Loucy (cell line): Measurements from ENCODE around the gene DPRX.

Source experiments
- EZH2phosphoT487 ChIP-seq: fragments of 200-600 bp; IDR thresholded peaks from 2 replicates; pipeline ENCODE4 v1.6.1; 2018; ENCODE audit warnings: antibody characterized with exemption, mild to moderate bottlenecking, moderate library complexity, borderline replicate concordance
- TF ChIP-seq, protein P1 (sequence below): fragments of 200-600 bp; sonication (generic); conservative IDR thresholded peaks from 2 replicates; pipeline ENCODE4 v1.5.1; 2014; ENCODE audit warnings: mild to moderate bottlenecking, antibody characterized with exemption, low read length

DNA sequence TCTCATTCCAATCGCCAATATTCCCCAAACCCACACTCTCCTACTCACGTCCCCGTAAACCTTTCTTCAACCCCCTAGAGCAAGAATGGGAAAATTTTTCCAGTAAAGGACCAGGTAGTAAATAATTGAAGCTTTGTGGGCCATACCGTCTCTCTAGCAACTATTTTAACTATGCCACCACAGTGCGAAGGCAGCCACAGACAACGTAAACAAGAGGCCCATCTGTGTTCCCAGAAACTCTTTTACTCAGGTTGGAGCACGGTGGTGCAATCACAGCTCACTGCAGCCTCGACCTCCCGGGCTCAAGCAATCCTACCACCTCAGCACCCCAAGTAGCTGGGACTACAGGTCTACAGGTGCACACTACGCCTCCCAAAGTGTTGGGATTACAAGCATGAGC is 3.0 kb downstream of the DPRX start:
- TF ChIP-seq, protein P1, sequence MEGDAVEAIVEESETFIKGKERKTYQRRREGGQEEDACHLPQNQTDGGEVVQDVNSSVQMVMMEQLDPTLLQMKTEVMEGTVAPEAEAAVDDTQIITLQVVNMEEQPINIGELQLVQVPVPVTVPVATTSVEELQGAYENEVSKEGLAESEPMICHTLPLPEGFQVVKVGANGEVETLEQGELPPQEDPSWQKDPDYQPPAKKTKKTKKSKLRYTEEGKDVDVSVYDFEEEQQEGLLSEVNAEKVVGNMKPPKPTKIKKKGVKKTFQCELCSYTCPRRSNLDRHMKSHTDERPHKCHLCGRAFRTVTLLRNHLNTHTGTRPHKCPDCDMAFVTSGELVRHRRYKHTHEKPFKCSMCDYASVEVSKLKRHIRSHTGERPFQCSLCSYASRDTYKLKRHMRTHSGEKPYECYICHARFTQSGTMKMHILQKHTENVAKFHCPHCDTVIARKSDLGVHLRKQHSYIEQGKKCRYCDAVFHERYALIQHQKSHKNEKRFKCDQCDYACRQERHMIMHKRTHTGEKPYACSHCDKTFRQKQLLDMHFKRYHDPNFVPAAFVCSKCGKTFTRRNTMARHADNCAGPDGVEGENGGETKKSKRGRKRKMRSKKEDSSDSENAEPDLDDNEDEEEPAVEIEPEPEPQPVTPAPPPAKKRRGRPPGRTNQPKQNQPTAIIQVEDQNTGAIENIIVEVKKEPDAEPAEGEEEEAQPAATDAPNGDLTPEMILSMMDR = no peak
- no peak for TF ChIP-seq EZH2phosphoT487
